B cell (primary cell): ENCODE measurements around the gene IGFN1.

Source experiments
- CTCF ChIP-seq: fragments of 200-600 bp; IDR thresholded peaks from one replicate; pipeline ENCODE4 v1.8.0; 2022; ENCODE audit warnings: antibody characterized with exemption, mild to moderate bottlenecking
- EZH2 ChIP-seq: IDR thresholded peaks from 2 replicates; pipeline ENCODE4 v1.6.1; 2012; ENCODE audit warnings: borderline replicate concordance, low read depth, mild to moderate bottlenecking, moderate library complexity, low read length; ENCODE audit not compliant: insufficient read depth, poor library complexity, severe bottlenecking

DNA sequence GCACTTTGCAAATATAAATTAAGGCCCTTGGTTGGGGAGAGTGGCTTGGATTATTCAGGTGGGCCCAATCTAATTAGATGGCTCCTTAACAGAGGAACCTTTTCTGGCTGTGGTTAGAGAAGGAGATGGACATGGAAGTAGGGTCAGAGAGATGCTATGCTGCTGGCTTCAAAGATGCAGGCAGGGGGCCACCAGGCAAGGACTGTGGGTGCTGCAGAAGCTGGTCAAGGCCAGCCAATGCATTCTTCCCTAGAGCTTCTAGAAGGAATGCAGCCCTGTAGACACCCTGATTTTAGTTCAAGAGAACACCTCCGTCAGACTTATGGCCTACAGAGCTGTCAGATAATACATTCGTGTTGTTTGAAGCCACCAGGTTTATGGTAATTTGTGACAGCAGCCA lies 32.7 kb upstream of the IGFN1 start:
- TF ChIP-seq CTCF, result no peak
- TF ChIP-seq EZH2, result no peak
